Panc1 (cell line): Measurements from ENCODE around the gene UST.

ENCODE experiments used
- CTCF ChIP-seq: fragments of 450-650 bp; IDR thresholded peaks from 2 replicates; pipeline ENCODE4 v1.5.1; 2017; ENCODE audit warnings: mild to moderate bottlenecking
- POLR2AphosphoS5 ChIP-seq: IDR thresholded peaks from 2 replicates; pipeline ENCODE4 v1.6.1; 2012; ENCODE audit warnings: mild to moderate bottlenecking, low read depth, low read length, moderate library complexity
- SIN3A ChIP-seq: IDR thresholded peaks from 2 replicates; pipeline ENCODE4 v1.6.1; 2012; ENCODE audit warnings: low read depth, mild to moderate bottlenecking, low read length, moderate library complexity, borderline replicate concordance; ENCODE audit not compliant: insufficient read depth
- TF ChIP-seq, protein P1 (sequence below), 2 experiments: IDR thresholded peaks; 2 replicates each; pipeline ENCODE4 v1.6.1; 2011 to 2012; ENCODE audit warnings: low read depth in 2 of 2, control low read depth in 1 of 2, low read length in 1 of 2, mild to moderate bottlenecking in 1 of 2, moderate library complexity in 1 of 2; ENCODE audit not compliant: insufficient read depth in 1 of 2

GRCh38 chr6:148746363-148747144, at the start of gene UST:
- TF ChIP-seq CTCF (peak; percentile 52), SIN3A (no peak), POLR2AphosphoS5 (no peak)
- TF ChIP-seq, protein P1, sequence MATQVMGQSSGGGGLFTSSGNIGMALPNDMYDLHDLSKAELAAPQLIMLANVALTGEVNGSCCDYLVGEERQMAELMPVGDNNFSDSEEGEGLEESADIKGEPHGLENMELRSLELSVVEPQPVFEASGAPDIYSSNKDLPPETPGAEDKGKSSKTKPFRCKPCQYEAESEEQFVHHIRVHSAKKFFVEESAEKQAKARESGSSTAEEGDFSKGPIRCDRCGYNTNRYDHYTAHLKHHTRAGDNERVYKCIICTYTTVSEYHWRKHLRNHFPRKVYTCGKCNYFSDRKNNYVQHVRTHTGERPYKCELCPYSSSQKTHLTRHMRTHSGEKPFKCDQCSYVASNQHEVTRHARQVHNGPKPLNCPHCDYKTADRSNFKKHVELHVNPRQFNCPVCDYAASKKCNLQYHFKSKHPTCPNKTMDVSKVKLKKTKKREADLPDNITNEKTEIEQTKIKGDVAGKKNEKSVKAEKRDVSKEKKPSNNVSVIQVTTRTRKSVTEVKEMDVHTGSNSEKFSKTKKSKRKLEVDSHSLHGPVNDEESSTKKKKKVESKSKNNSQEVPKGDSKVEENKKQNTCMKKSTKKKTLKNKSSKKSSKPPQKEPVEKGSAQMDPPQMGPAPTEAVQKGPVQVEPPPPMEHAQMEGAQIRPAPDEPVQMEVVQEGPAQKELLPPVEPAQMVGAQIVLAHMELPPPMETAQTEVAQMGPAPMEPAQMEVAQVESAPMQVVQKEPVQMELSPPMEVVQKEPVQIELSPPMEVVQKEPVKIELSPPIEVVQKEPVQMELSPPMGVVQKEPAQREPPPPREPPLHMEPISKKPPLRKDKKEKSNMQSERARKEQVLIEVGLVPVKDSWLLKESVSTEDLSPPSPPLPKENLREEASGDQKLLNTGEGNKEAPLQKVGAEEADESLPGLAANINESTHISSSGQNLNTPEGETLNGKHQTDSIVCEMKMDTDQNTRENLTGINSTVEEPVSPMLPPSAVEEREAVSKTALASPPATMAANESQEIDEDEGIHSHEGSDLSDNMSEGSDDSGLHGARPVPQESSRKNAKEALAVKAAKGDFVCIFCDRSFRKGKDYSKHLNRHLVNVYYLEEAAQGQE (IDR thresholded peaks at IDR 0.05; ENCODE audit: insufficient read depth in 1 of 2, low read depth in 2 of 2, low read length in 1 of 2), result no peak
